Amniotic stem cell (primary cell): ENCODE data around the gene HOXD4.

Source experiments
- DNase-seq: peaks from one replicate; lab custom pipeline; 2025; lab: John Stamatoyannopoulos, UW

The HOXD4 gene

DNA sequence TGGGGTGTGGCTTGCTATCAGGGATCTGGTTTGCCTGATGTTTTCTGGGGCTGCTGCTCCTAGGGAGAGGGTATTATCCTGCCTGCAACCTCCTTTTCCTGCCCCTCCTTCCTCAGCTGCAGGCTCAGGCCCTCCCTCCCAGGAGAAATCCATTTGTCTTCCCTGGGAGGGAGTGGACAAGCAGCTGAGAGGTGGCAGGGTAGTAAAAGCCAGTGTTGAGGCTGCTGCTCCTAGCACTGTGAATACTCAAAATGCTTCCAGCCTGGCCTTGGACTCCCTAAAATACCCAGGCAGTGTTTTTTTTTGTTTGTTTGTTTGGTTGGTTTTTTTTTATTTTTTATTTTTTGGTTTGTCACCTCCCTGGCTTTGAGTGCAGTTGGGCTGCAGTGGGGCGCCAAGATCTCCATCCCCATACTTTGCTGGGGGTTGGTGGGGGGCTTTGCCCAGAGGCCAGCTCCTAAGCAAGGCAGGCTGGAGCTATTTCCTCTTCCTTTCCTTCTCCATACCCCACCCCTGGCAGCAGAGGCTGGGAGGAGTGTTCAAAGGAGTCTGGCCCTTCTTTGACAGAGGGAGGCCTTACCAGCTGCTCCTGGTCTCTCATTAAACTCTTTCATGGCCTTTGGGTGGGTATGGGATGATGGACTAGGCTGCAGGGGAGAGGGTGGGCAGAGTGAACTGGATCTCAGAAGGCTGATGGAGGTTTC lies 19.4 kb downstream of the HOXD4 start:
- no peak for DNase-seq

DNA sequence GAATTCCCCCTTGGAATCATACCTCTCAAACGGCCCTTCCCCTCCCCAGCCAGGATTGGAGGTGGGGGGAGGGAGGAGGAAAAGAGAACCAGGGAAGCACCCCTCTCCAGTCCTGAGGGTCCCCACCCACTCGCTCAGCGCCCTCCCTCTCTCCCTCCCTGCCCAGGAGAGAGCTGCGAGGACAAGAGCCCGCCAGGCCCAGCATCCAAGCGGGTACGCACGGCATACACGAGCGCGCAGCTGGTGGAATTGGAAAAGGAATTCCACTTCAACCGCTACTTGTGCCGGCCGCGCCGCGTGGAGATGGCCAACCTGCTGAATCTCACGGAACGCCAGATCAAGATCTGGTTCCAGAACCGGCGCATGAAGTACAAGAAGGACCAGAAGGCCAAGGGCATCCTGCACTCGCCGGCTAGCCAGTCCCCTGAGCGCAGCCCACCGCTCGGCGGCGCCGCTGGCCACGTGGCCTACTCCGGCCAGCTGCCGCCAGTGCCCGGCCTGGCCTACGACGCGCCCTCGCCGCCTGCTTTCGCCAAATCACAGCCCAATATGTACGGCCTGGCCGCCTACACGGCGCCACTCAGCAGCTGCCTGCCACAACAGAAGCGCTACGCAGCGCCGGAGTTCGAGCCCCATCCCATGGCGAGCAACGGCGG lies 20.1 kb downstream of the HOXD4 start:
- DNase-seq = no peak

DNA sequence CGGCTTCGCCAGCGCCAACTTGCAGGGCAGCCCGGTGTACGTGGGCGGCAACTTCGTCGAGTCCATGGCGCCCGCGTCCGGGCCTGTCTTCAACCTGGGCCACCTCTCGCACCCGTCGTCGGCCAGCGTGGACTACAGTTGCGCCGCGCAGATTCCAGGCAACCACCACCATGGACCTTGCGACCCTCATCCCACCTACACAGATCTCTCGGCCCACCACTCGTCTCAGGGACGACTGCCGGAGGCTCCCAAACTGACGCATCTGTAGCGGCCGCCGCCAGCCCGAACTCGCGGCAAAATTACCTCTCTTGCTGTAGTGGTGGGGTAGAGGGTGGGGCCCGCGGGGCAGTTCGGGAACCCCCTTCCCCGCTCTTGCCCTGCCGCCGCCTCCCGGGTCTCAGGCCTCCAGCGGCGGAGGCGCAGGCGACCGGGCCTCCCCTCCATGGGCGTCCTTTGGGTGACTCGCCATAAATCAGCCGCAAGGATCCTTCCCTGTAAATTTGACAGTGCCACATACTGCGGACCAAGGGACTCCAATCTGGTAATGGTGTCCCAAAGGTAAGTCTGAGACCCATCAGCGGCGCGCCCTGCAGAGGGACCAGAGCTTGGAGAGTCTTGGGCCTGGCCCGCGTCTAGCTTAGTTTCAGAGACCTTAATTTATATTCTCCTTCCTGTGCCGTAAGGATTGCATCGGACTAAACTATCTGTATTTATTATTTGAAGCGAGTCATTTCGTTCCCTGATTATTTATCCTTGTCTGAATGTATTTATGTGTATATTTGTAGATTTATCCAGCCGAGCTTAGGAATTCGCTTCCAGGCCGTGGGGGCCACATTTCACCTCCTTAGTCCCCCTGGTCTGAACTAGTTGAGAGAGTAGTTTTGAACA lies 20.9 kb downstream of the HOXD4 start:
- no peak for DNase-seq

DNA sequence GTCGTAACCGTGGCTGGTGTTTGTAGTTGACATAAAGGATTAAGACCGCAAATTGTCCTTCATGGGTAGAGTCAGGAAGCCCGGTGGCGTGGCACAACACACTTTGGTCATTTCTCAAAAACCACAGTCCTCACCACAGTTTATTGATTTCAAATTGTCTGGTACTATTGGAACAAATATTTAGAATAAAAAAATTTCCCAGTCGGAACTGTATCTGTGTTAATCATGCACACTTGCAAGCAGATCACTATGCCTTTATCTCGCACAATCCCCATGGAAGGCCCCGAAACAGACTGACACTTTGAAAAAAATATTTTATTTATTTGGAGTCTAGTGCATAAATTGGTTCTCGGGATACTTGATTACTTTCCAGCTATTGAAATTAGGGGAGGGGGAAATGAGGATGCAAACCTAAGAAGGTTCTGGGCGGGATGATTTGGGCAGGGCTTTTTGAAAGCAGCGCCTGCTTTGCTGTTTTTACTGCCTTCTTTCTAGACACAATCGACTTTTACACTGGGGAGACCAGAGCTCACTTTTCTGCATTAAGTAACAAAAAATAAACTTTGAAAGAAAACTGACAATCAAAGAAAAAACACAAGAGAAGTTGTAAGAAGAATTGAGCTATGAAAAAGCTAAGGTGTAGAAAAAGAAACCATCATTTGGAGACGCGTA lies 21.7 kb downstream of the HOXD4 start:
- no peak for DNase-seq

DNA sequence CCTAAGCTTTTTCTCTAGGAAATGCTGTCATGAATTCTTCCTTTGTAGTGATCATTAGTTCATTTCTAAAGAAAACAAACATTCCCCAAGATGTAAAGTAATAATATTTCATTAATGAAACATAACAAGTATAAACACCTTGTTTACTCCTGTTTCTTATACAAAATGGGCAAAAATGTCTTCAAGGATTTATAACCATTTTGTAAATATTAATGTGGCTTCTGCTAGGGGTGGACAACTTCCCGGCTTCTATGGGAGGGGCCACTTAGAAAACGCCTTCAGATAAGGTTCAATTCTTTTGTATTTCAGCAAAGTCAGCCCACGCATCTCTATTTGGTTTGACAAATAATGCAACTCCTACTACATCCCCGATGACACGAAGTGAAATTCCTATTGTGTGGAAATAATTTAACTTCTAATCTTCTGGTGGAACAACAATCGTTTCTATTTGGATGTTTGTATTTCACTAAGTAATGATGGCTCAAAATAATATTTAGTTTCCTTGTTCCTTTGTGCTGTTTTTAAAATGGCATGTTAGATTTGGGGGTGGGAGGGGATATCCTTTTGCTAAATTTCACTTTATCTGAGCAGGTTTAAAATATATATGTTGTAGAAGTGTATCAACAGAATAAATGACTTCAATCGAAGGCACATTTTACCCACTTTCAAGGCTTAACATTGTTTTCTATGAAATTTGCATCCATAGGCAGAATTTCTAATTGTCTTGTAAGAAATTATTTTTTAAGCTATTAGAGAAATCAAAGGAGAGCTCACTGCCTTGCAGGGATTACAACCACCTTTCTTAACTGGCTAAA lies 22.4 kb downstream of the HOXD4 start:
- DNase-seq = no peak

DNA sequence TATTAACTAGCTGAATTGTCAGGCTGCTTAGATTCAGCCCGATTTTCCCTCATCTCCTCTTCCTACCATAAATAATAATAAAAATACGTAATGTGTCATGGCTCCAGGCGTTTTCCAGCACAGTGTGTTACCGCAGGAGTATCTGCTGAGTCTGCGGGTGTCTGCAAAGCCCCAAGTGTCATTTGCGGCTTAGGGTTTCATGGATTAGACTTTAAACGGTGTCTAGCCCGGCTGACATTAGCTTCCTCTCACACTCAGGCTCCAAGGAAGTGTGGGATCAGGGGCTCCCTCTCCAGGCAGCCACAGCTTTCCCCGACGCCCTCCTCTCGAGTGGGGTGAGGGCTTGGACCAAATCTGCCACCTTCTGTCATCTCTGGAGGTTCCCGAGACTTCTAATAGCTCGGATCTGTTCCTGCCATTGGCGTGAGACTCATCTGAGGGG lies 23.1 kb downstream of the HOXD4 start:
- DNase-seq = no peak

DNA sequence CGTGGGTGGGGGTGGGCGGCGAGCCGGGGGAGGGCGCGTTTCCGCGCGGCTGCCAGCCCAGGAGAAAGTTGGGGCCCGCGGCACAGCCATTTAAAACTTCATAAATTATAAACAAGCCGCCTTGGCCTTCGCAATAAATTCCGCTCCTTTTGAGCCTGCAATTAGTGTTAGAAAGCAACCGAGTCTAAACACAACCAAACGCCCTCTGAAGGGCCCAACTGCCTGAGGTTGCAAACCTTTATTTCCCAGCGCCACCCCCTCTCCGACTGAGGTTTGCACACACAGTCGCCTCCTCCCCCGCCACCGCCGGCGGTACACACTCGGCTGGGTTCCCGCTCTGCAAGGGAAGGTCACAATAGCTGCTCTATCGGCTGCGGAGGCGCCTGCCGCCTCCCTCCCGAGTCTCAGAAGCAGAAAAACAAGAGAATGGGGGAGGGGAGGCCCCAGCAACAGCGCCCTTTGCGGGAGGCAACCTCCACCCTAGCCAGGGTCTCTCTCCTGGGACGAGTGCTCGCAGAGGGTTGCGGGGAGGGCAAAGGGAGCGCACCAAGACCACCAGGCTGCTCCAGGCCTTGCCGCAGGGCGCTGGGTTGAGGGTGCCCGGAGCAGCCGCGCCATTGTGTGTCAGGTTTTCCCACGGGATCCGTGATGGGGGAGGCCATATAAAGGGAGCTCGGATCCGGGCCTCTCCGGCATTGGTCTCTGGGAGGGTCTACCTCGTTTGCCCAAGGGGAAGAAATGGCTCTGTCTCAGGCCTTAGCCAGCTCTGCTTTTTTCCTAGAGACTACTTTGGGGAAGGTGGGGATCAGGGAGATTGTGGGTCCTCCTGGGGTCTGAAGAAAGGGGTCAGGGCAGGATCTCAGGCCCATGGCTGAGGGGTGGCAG lies 23.7 kb downstream of the HOXD4 start:
- no peak for DNase-seq

DNA sequence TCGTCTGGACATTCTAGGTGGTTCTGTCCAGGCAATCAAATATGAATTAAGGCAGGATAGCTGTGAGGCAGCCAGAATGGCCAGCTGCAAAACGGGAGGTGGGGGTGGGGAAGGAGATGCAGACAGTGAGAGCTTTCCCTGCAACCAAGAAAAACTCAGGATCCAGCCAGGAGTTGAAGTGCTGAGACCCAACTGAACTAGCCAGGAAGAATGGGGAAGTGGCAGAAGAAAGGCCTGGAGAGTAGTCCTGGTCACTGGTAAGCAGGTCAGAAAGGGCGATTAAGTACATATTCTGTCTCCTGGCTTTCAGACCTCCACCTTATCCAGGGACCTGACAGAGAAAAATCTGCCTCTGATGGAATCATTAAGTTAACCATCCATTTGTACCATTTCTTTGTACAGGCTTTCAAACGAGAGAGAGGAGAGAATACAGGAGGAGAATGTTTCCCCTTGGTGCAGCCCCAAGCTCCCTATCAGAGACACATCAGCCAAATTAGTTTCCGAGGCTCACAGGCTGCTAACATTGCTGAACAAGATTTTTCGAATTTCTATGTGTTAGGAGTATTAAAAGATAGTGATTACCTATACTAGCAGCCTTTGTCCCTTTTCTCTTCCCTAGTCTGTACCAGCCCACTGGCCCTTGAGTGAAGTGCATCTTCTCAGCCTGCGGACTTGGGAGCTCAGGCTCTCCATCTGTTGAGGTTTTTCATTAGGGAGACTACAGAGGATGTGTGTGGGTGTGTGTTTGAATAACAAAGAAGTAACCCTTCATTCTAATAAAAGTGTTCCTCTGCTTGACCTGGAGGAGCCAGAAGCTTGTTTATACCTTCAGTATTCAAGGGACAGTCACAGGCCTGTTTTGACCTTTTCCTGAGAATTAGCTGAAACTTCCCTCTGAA lies 24.6 kb downstream of the HOXD4 start:
- no peak for DNase-seq

DNA sequence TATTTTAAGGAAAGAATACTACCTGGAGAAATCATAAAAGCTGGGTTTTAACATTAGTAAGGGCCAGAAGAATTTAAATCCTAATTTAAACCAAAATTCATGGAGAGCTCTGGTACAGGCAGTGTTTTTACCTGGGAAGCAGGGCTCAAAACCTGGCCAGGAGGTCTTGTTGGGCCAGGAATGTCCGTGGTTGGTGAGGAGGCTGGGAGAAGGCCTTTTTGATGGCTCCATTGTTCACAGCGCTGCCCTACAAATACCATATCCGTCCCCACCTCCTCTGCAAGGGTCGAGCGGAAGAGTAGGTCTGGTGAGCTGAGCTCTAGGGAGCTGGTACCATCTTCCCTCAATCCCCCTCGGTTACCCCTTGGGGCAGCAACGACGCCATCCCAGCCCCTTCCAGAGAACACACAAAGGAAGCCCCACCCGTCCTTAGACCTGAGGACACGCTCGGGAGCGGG lies 26.3 kb downstream of the HOXD4 start:
- no peak for DNase-seq

DNA sequence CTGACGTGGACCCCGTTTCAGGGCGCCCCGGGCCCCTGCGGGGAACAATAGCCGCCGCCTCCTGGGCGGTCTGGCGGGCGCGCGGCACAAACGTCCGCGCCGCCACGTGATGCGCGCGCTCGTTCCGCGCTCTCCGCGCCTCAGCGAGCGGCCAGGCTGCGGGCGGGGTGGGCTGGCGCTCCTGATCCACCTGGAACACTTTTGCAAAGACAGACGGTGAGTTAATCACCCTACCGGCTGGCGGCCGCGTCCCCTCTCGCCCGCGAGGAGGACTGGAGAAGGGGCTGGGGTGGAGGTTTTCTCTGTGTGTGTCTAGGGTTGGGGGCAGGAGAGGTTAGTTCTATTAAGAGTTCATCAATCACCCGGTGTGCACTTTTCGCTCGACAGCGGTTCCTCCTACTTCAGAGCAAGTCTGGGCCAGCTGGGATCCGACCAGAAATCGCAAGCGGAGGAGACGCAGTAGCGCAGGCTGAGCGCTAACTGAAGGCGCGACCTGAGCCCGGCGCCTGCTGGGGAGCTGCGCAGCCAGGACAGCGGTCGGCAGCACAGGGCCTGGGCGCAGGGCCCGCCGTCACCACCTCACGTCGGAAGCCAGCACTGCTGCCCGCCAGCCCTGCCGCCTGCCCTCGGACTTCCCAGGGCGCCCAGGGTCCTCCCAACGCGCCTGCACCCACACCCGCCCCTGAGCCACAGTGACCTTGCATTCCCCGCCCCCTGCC lies 26.8 kb downstream of the HOXD4 start:
- no peak for DNase-seq

DNA sequence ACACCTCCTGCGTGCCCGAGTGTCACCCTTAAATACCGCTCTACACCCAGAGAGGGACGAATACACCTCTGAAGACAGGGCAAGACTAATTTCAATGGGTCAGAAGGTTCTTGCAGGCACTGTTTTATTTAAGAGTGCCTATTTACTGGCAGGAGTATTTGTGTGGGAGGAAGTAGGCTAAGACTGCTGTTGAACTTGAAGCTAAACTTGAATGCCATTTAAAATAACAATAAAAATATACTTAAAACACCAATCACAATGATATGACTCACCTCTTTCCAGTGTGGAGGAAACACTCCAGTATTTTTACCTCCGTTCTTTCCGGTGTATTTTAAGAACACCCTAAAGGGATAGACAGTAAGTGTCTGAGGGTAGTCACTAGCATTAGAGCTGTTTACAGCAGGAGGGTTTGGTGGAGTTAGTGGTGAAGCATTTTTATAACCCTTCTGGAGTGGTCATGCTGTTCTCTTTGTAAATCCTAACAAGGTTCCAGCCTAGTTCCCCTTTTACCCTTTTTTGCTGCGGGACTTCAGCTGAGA lies 27.5 kb downstream of the HOXD4 start:
- no peak for DNase-seq

DNA sequence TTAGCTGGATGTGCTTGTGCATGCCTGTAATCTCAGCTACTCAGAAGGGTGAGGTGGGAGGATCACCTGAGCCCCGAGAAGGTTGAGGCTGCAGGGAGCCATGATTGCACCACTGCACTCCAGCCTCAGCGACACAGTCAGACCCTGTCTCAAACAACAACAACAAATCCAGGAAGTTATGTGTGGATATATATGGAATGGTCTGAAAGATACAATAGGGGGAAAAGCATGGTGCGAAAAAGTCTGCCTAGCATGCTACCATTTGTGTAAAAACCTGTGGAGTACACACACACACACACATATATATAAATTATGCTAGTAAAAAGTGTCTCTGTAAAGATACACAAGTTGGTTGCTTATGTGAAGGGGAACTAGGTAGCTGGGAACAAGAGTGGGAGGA lies 30.2 kb downstream of the HOXD4 start:
- no peak for DNase-seq

DNA sequence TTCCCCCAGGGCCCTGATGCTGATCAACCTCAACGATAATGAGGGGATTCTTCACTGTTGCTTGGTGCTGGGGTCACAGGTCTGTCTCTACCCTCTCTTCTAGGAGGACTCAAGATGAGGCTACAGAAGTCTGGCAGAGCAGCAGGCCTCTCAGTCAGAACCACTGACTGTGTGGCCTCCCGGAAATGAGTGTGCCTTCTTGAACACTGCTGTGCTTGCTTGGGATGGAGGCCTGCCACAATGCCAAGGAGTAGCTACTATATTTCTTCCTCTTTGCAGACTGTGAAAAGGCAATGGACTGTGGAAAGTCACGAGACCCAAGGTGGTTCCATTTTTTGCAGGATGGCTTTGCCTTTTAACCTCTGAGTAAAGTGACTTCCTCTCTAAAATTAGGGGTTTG lies 31.3 kb downstream of the HOXD4 start:
- DNase-seq = no peak

DNA sequence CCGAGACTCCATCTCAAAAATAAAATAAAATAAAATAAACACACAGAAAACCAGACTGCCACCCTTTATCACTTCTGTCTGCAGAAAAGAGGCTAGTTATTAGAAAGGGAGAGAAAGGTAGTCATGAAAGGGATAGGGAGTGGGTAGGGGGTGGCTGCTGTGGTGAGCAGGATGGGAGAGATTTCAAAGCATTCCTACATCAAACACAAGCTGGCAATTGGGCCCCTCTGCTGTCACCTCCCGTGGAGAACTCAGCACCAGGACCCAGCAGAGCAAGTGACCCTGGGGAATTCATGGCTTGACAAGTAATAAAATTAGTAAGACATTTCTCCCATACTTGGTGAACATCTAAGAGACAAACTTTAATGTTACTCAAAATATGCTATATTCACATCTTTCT lies 33.4 kb downstream of the HOXD4 start:
- no peak for DNase-seq

DNA sequence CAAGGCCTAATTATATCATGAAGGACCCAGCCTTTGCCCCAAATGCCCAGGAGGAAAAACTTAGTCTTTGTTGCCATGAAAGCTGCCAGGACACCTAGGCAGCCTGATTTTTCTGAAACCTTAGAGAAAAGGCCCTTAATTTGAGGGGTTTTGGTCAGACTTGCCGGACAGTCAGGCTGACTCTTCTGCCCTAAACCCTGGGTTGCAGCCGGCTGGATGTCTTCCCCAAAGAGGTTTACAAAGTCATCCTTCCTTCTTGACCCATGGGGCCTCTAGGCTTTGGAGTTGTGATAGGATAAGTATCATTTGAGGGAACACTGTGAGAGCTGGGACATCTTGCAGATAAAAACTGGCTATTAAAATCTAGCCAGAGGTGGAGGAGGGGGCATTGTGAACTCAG lies 34.7 kb downstream of the HOXD4 start:
- no peak for DNase-seq

DNA sequence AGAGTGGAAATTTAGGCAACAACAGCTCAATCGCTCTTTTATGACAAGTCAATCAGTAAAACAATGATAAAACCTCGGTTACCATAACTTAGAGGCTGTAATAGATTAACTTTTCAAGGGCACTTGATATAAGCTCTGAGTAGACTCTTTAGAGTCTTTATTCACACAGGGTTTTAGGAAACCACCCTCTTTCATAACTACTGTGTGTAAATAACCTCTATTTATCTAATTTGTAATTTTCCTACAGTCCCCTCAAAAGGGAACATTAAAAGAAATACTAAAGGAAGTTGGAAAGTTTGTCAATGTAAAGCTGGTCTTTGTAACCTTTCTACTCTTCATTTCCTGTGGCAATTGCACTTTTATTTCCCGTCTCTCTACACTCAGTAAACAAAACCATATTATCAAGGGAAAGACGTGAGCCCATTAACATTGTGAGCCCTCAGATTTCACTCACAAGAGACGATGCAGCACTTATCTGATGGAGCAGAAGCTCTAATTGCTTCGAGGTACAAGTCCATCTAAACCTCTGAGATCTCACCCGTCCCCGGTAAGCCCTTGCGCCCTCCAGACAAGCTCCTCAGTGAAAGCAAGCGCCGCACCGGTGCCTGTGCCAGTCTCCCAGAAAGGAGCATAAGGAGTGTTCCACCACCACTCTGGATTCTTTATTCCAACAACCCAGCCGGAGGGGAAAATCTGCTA lies 36.0 kb downstream of the HOXD4 start:
- no peak for DNase-seq

DNA sequence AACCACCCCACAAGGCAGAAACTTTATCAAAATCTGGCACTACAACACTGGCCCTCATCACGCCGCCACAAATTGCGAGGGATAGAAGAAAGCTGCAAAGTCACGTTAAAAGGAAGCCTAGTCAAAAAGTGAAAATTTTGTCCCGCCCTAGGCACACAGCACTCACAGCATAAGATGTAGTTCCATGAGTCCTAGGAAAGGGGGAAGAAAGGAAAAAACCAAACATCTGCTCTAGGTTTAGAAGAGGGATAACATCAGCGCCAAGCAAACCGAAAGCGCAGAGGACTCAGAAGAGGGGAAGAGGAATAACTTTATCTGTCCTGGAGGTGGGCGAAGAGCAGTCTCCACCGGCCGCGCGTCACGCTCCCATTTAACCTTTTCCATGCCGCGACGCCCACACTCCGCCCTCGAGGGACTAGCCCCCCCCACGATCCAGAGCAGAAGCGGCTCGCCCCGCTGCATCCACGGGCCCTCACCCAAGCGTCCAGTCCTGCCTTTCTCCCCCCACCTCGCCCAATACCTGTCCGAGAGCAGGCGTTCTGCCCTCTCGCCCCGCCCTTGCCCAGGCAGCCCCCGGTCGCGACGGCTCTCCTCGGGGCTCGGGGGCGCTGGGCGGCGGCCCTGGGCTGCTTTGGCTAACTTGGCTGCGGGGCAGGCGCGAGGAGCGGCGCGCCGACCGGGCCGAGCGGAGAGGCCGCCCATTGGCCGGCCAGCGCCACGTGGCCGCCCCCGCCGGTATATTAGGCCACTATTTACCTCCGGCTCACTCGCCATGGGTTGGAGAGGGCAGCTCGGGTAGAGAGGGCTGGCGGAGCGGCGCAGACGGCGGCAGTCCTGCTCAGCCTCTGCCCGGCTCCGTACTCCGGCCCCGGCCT lies 36.8 kb downstream of the HOXD4 start, which contains the start of gene HOXD1:
HOXD1 (plus strand) TSS at position 770 of the 875 bp plus-strand sequence. CDS start 134 bp downstream, outside the sequence.
- DNase-seq = no peak
